Measurements from ENCODE around the gene SLC51B. TPM values are rescaled to one million over a fixed set of nuclear protein-coding genes. Genes with fewer than 3 reads are reported as not detected.
"Not testable (repeated sequence)": the region's sequence is repeated elsewhere in the genome, so short reads cannot be mapped to it uniquely, and the experiment has no call there.

The SLC51B gene
- total RNA-seq: not detected

DNA sequence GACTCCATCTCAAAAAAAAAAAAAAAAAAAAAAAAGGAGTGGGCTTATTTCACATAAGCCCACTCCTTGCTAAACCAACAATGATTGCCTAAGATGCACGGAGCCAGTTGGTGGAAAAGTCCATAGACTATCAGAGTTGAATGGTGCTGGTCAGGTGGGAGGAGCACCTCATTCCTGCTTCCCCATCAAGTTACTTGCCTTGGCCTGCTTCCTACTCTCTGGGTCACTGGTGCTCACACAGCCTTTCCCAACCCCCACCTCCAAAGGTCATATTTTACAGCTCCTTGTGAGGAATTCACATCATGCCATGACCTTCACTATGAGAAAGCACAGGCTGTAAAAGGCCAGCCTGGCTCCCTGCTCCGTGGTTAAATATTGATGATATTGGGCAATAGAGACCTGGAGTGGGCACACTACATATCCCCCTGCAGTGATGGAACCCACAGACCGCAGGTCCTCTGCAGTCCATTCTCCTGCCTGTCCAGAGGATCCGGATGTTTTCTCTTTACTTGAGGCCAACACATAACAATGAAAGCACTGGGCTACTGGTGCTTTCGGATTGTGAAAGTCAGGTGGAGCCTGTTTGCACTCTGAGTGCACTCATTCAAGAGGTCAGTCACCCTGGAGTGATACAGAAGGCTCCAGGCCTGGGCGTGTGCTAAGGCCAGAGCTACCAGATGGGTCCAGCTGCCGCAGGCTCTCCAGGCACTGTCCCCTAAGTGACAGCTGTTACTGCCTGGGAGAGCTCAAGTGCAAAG, at the start of gene SLC51B:
Gene SLC51B, plus strand, starts transcription at position 664 of the 758 bp plus-strand sequence. CDS start 4,618 bp downstream, outside the sequence.
- Mint-ChIP-seq H3K4me1 (peaks cover 10% of the 10 kb centered on the region), H3K9me3 (no peaks in the 10 kb centered on the region), H3K27ac (no peak within 1 kb of the TSS), H3K4me3 (no peak within 1 kb of the TSS), H3K27me3 (peaks cover 2% of the 10 kb centered on the region), H3K36me3 (ENCODE audit: low read depth) (no peaks in the 10 kb centered on the region)
- POLR2A ChIA-PET: no interaction called here
- no peak for DNase-seq
- CTCF ChIA-PET: interaction anchor here (0.6 to 1.4 kb wide), 3 partner anchors 13 to 459 kb away, joined by 3 to 6 read pairs (median 4); no protein-coding TSS in a partner anchor

DNA sequence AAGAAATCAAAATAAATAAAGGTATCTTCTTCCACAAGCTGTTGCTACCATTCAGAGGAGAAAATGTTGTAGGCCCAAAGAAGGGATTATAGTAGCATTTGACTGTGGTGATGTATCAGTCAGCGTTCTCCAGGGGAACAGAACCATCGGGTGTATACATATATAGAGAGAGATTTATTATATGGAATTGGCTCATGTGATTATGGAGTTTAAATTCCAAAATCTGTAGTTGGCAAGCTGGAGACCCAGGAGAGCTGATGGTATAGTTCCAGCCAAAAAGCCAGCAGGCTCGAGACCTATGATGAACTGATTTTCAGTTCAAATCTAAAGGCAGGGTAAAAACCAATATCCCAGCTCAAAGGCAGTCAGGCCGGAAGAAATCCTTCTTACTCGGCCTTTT, 48.1 kb upstream of the SLC51B start:
- Mint-ChIP-seq H3K27me3 (no peaks in the 10 kb centered on the region), H3K36me3 (ENCODE audit: low read depth) (no peaks in the 10 kb centered on the region), H3K4me1 (peaks cover 6% of the 10 kb centered on the region), H3K27ac (no peak overlapping the region), H3K9me3 (no peaks in the 10 kb centered on the region), H3K4me3 (no peak overlapping the region)
- POLR2A ChIA-PET: no interaction called here
- CTCF ChIA-PET: interaction anchor here (1.0 to 2.0 kb wide), 2 partner anchors 9 to 15 kb away, joined by 3 to 5 read pairs; no protein-coding TSS in a partner anchor
- DNase-seq: no peak

DNA sequence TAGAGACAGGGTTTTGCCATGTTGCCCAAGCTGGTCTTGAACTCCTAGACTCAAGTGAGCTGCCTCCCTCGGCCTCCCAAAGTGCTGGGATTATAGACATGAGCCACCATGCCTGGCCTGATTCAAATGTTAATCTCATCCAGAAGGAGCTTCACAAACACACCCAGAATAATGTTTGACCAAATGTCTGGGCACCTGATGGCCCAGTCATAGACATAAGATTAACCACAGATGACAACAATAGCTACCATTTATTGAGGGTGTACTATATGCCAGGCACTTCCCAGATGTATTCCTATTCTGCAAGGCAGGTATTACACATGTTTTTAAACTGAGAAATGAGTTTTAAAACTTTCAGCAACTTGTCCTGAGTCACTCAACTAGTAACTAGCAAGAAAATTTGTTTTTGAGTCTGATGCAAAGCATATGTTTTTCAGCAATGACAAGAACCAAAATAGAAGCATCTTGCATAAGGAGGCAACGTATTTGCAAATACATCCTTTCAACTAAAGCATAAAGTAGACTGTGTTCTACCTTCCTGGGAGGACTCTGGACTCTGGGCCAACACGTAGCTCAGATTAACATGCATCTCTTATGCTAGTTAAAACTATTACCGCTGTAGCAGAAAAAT, 47.3 kb upstream of the SLC51B start:
- no peak for DNase-seq
- Mint-ChIP-seq H3K4me3 (no peak overlapping the region), H3K27me3 (no peaks in the 10 kb centered on the region)

DNA sequence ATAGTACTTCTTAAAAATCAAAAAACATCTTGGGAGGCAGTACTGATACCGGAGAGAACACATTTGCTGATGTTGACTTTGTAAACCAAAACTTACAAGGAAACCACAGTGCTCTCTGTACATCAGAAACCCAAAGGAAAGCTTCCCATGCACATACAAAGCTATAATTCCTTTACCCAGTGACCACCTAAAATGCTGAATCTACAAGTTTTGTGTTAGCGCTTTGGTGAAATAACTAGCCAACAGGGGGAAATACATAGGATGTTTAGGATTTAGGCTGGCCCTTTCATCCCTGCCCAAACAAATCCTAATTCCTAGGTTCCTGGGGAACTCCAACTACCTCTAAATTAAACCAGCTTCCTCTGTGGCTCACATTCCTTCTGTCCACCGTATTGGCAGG, 40.2 kb upstream of the SLC51B start:
- DNase-seq: no peak
- Mint-ChIP-seq H3K27me3 (no peaks in the 10 kb centered on the region), H3K36me3 (ENCODE audit: low read depth) (peaks cover 8% of the 10 kb centered on the region), H3K27ac (no peak overlapping the region), H3K9me3 (no peaks in the 10 kb centered on the region), H3K4me1 (no peaks in the 10 kb centered on the region), H3K4me3 (no peak overlapping the region)
- POLR2A ChIA-PET: no interaction called here
- CTCF ChIA-PET: interaction anchor here (0.6 to 1.4 kb wide), 7 partner anchors 10 to 1565 kb away, joined by 3 to 9 read pairs (median 3); no protein-coding TSS in a partner anchor

More for the DNA sequence above, 47.3 kb upstream of the SLC51B start:
- ChIA-PET CTCF (interaction anchor here (0.5 to 2.0 kb wide), 3 partner anchors 14 to 250 kb away, joined by 3 to 5 read pairs (median 3); no protein-coding TSS in a partner anchor), POLR2A (no interaction called here)
- Mint-ChIP-seq H3K9me3 (no peaks in the 10 kb centered on the region), H3K4me1 (peaks cover 5% of the 10 kb centered on the region), H3K36me3 (ENCODE audit: low read depth) (peaks cover 2% of the 10 kb centered on the region), H3K27ac (no peak overlapping the region)

DNA sequence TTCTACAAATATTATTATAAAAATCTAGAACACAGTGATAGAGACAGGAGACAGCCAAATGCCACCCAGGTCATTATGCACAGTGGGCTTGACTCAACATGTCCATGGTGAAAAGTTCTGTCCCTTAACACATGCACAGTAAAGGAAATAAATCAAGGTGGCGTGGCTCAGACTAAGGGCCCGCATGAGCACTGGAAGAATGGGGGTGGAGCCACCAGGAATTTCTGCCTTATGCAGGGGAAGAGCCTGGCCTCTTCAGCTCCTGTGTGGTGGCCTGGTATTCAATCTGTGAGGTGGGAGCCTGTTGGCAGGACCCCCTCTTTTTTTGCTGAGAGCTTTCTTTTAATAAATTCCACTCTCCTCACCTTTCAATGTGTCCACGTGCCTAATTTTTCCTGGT, 38.3 kb upstream of the SLC51B start:
- no peak for DNase-seq
- peaks cover 13% of the 10 kb centered on the region for H3K36me3 Mint-ChIP-seq (ENCODE audit: low read depth)
- no peak overlapping the region for H3K27ac Mint-ChIP-seq
- no peak overlapping the region for H3K4me3 Mint-ChIP-seq
- POLR2A ChIA-PET: no interaction called here
- no peaks in the 10 kb centered on the region for H3K9me3 Mint-ChIP-seq
- CTCF ChIA-PET: no interaction called here
- H3K27me3 Mint-ChIP-seq: no peaks in the 10 kb centered on the region
- no peaks in the 10 kb centered on the region for H3K4me1 Mint-ChIP-seq

DNA sequence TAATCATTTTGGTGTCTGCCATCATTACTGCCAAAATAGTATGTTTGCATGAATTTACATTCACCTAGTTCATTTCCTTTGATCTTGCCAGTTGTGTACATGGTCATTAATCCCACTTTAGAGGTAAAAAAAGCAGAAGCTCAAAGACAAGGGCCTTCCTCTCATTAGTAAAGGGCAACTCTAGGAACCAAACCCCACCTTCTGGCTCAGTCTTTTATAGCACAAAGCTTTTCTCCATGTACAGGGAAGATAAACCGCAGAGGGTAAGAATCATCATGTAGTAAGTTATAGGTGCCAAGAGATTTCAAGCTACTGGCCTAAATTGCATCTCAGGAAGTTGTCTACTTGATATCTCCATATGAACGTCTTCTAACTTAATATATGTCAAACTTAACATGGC, 36.2 kb upstream of the SLC51B start:
- H3K36me3 Mint-ChIP-seq (ENCODE audit: low read depth): peaks cover 24% of the 10 kb centered on the region
- DNase-seq: no peak
- H3K9me3 Mint-ChIP-seq: peaks cover 5% of the 10 kb centered on the region
- no peak overlapping the region for H3K27ac Mint-ChIP-seq
- ChIA-PET CTCF (interaction anchor here (0.8 to 2.1 kb wide), 3 partner anchors 9 to 266 kb away, joined by 3 to 7 read pairs (median 3); no protein-coding TSS in a partner anchor), POLR2A (interaction anchor here (0.7 kb wide), 1 partner anchor 122 kb away, joined by 3 read pairs; no protein-coding TSS in a partner anchor)
- H3K27me3 Mint-ChIP-seq: no peaks in the 10 kb centered on the region
- H3K4me3 Mint-ChIP-seq: no peak overlapping the region
- H3K4me1 Mint-ChIP-seq: no peaks in the 10 kb centered on the region

DNA sequence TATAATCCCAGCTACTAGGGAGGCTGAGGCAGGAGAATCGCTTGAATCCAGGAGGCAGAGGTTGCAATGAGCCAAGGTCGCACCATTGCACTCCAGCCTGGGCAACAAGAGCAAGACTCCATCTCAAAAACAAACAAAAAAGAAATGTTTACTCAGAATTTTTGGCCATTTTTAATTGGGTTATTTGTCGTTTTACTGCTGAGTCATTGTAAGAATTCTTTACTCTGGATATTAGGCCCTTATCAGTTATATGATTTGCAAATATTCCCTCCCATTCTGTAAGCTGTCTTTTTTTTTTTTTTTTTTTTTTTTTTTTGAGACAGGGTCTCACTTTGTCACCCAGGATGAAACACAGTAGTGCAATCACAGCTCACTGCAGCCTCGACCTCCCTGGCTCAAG, 34.0 kb upstream of the SLC51B start:
- POLR2A ChIA-PET, H3K27ac Mint-ChIP-seq, H3K9me3 Mint-ChIP-seq, DNase-seq, H3K27me3 Mint-ChIP-seq, H3K4me3 Mint-ChIP-seq, H3K4me1 Mint-ChIP-seq: not testable (repeated sequence)
- H3K36me3 Mint-ChIP-seq (ENCODE audit: low read depth): peaks cover 41% of the 10 kb centered on the region
- CTCF ChIA-PET: interaction anchor here (0.9 to 1.4 kb wide), 2 partner anchors 9 to 15 kb away, joined by 4 to 5 read pairs; no protein-coding TSS in a partner anchor

DNA sequence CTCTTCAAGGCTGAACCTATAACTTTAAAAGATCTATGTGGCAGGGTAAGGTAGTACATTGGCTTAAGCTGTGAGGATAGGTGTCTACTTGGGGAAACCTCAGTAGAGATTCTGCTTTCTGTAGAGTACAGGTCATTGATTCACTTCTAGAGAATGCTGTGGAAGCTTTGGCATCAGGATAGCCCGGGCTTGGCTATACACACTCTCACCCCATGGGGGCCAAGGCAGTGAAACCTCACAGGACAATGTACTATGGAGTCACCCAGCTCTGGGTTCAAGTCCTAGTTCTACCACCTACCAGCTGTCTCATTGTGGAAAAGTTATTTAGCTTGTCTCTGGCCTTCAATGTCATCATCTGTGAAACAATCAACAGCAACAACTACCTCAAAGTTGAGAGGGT, 24.8 kb upstream of the SLC51B start:
- no peaks in the 10 kb centered on the region for H3K4me1 Mint-ChIP-seq
- no peaks in the 10 kb centered on the region for H3K27me3 Mint-ChIP-seq
- peaks cover 50% of the 10 kb centered on the region for H3K36me3 Mint-ChIP-seq (ENCODE audit: low read depth)
- H3K27ac Mint-ChIP-seq: no peak overlapping the region
- ChIA-PET POLR2A (no interaction called here), CTCF (interaction anchor here (0.7 to 1.4 kb wide), 6 partner anchors 9 to 500 kb away, joined by 3 to 5 read pairs (median 3); no protein-coding TSS in a partner anchor)
- DNase-seq: no peak
- H3K4me3 Mint-ChIP-seq: no peak overlapping the region
- no peaks in the 10 kb centered on the region for H3K9me3 Mint-ChIP-seq

DNA sequence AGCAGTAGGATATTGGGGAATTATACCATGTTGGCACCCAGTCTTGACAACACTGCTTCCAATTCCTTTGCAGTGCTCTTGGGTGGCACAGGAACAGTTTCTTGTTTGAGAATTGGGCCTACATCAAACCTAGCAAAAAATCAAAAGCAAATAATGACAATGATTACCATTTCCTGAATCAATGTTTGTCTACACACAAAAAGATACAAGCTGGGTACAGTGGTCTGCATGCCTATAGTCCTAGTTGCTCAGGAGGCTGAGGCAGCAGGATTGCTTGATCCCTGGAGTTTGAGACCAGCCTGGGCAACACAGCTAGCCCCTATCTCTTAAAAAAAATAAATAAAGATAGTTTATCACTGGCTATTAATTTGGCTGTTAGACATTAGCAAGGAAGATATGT, 23.7 kb upstream of the SLC51B start:
- no peaks in the 10 kb centered on the region for H3K9me3 Mint-ChIP-seq
- POLR2A ChIA-PET: no interaction called here

DNA sequence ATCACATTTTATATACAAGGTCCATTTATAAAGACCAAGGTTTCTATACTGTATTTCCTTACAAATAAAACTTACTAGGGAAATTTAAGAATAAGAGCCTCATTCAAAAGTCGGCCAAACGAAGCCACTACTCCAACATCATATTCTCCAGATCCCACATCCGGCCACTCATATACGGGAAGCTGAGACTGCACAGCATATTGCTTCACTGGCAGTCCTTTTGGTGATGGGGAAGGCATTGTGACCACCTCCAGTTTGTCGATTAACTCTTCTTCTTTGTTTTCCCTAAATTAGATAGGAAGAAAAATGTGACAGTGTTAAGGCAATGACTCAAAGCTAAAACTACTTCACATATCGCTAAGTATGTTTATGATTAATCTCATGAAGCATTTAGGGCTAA, 18.4 kb upstream of the SLC51B start:
- CTCF ChIA-PET: no interaction called here
- Mint-ChIP-seq H3K27ac (no peak overlapping the region), H3K27me3 (peaks cover 6% of the 10 kb centered on the region), H3K4me3 (no peak overlapping the region), H3K9me3 (no peaks in the 10 kb centered on the region), H3K4me1 (peaks cover 11% of the 10 kb centered on the region), H3K36me3 (ENCODE audit: low read depth) (peaks cover 29% of the 10 kb centered on the region)
- no peak for DNase-seq
- POLR2A ChIA-PET: no interaction called here

More for the DNA sequence above, 23.7 kb upstream of the SLC51B start:
- Mint-ChIP-seq H3K36me3 (ENCODE audit: low read depth) (peaks cover 56% of the 10 kb centered on the region), H3K27me3 (no peaks in the 10 kb centered on the region), H3K27ac (no peak overlapping the region), H3K4me3 (no peak overlapping the region), H3K4me1 (no peaks in the 10 kb centered on the region)
- CTCF ChIA-PET: no interaction called here
- no peak for DNase-seq

DNA sequence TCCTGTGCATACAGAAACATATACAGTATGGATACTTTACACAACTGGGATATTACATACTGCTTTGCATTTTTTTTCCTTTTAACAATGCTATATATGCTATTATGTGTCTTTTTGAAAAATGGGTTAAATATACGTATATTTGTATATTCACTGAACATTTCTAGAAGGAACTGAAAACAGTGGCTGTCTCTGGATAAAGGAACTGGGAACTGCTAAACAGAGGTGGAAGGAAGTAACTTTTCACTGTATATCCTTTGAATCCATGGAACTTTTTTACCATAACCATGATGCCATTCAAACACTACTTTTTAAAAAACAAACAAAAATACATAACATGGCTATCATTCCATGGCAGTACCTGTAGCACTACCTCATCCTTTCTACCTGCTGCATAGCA, 17.6 kb upstream of the SLC51B start:
- ChIA-PET POLR2A (interaction anchor here (0.5 kb wide), 1 partner anchor 142 kb away, joined by 6 read pairs; no protein-coding TSS in a partner anchor), CTCF (no interaction called here)
- Mint-ChIP-seq H3K9me3 (no peaks in the 10 kb centered on the region), H3K4me3 (peak overlapping the region; percentile 84), H3K36me3 (ENCODE audit: low read depth) (peaks cover 29% of the 10 kb centered on the region), H3K4me1 (peaks cover 11% of the 10 kb centered on the region), H3K27me3 (peaks cover 14% of the 10 kb centered on the region), H3K27ac (no peak overlapping the region)
- no peak for DNase-seq

DNA sequence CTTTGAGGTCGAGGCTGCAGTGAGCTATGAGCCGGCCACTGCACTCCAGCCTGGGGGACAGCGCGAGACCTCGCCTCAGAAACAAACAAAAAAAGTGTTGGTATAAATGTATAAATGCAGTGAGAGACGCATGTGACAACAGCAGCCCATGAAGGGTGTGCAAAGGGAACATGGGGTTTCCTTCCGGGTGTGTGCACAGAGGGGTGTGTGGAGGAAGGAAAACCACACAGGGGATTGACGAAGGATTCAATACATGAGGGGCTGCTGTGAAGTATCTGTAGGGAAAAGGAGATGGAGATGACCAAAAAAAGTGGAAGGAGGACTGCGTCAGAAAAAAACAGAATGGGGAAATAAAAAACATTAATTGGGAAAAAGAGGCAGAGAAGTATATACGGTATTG, 16.8 kb upstream of the SLC51B start:
- H3K36me3 Mint-ChIP-seq (ENCODE audit: low read depth): peaks cover 27% of the 10 kb centered on the region
- CTCF ChIA-PET: no interaction called here
- POLR2A ChIA-PET: interaction anchor here (0.5 kb wide), 1 partner anchor 142 kb away, joined by 6 read pairs; no protein-coding TSS in a partner anchor
- H3K27me3 Mint-ChIP-seq: peaks cover 17% of the 10 kb centered on the region
- peaks cover 14% of the 10 kb centered on the region for H3K4me1 Mint-ChIP-seq
- peak; percentile 16 for DNase-seq
- H3K4me3 Mint-ChIP-seq: peak overlapping the region; percentile 84
- H3K9me3 Mint-ChIP-seq: no peaks in the 10 kb centered on the region
- peak overlapping the region; percentile 83 for H3K27ac Mint-ChIP-seq
